22Rv1 (cell line): ENCODE data around the gene FPR1.

Experiments
- ZFX ChIP-seq: fragments of 450-650 bp; IDR thresholded peaks from 2 replicates; pipeline ENCODE4 v1.6.1; 2017; ENCODE audit warnings: antibody characterized with exemption, borderline replicate concordance
- TF ChIP-seq, protein P1 (sequence below): fragments of 450-650 bp; IDR thresholded peaks from 2 replicates; pipeline ENCODE4 v1.5.1; 2017; ENCODE audit warnings: mild to moderate bottlenecking

DNA sequence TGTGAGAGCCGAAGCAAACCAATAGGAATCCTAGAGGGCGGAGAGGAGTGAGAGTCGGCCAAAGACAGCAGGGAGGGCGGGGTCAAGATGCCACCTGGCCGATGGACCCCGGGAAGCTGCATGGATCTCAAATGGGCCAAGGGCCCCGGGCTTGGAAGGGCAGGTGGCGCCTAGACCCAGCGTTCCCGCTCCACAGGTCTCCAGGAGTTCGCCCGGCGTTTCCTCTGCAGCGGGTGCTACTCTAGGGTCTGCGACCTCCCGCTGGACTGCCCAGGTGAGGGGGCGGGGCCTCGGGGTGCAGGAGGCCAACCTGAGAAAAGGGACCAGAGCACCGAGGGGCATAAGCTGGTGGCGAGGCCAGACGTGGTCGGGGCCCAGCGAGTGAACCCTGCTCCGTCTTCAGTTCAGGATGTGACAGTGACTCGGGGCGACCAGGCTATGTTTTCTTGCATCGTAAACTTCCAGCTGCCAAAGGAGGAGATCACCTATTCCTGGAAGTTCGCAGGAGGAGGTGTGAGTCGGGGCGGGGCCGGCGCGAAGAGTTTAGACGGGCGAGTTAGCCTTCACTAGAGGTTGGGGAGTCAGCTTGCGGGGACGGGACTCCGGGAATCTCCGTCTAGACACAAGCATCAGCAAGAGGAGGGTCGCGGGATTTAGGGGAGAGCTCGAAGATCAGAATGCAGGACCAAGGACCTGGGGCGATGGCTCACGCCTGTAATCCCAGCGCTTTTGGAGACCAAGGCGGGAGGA, 48.7 kb downstream of the FPR1 start:
- no peak for TF ChIP-seq ZFX
- TF ChIP-seq, protein P1, sequence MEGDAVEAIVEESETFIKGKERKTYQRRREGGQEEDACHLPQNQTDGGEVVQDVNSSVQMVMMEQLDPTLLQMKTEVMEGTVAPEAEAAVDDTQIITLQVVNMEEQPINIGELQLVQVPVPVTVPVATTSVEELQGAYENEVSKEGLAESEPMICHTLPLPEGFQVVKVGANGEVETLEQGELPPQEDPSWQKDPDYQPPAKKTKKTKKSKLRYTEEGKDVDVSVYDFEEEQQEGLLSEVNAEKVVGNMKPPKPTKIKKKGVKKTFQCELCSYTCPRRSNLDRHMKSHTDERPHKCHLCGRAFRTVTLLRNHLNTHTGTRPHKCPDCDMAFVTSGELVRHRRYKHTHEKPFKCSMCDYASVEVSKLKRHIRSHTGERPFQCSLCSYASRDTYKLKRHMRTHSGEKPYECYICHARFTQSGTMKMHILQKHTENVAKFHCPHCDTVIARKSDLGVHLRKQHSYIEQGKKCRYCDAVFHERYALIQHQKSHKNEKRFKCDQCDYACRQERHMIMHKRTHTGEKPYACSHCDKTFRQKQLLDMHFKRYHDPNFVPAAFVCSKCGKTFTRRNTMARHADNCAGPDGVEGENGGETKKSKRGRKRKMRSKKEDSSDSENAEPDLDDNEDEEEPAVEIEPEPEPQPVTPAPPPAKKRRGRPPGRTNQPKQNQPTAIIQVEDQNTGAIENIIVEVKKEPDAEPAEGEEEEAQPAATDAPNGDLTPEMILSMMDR, result no peak
